KOPT-K1 (cell line): Measurements from ENCODE around the gene EMD.

Source experiments
- H3K27ac ChIP-seq: fragments of 200-600 bp; sonication (generic); 2 replicates; pipeline ENCODE4 v1.5.1; 2016; ENCODE audit warnings: antibody characterized with exemption, mild to moderate bottlenecking, low read depth, low read length; ENCODE audit not compliant: poor library complexity, severe bottlenecking
- H3K36me3 ChIP-seq: fragments of 200-600 bp; sonication (generic); 2 replicates; pipeline ENCODE4 v1.5.1; 2017; ENCODE audit warnings: antibody characterized with exemption, mild to moderate bottlenecking, low read length, moderate library complexity; ENCODE audit not compliant: insufficient read depth
- H3K9me3 ChIP-seq: fragments of 200-600 bp; sonication (generic); 2 replicates; pipeline ENCODE4 v1.5.1; 2017; ENCODE audit warnings: antibody characterized with exemption, low read length, mild to moderate bottlenecking; ENCODE audit not compliant: insufficient read depth, poor library complexity, severe bottlenecking

The EMD gene

DNA sequence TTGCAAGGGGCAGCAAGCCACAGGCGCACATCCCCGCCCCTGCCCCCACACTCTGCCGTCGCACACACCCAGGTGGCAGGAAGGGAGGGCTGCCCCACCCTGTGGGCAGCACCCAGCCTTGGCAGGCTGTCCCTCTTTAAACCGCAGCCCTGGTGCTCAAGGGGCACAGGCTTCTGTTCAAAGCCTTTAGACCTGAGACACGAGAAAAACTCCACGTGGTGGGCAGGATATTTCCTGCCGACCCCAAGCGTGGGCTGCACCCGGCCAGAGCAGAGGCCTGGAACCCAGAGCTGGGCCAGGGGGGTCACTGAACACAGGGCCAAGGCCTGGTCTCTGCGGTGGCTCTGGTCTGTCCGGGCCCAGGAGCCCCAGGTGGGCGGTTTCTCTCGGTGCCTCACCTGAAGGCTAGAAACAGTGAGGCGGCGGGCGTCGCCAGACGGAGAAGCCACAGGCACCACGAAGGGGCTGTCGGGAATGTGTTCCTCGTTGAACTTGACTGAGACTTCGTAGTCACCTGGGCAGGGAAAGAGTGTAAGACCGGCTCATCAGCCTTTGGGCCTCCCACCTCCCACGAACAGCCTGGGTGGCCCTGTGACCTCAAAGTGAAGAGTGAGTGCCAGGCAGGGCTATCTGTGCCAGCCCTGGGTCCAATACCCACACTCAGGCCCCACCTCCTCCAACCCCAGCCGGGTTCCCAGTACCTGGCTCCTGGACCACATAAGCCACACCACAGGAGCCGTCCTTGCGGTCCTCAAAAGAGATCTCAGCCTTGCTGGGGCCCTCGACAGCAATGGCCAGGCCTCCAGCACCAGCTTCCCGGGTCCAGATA is 27.7 kb upstream of the EMD start:
- Histone ChIP-seq H3K9me3 (no peaks in the 10 kb centered on the region), H3K36me3 (peaks cover 81% of the 10 kb centered on the region), H3K27ac (no peak overlapping the region)

DNA sequence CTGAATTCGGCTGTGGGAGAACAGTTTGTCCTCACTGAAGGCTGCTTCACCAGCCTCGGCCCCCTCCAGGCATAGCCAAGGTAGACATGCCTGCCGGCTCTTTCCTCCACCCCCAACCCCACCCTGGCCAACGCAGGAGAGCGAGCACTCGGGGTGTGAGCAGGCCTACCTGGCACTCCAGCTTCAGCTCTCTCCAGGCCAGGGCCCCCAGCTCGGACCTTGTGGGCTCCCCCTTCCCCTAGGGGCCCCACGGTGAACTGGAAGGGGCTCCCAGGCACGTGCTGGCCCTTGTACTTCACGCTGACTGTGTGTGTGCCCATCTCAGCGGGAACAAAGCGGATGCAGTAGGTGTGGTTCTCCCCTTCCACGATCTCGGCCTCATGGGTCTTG is 27.1 kb upstream of the EMD start:
- Histone ChIP-seq H3K9me3 (no peaks in the 10 kb centered on the region), H3K27ac (no peak overlapping the region), H3K36me3 (peaks cover 86% of the 10 kb centered on the region)

DNA sequence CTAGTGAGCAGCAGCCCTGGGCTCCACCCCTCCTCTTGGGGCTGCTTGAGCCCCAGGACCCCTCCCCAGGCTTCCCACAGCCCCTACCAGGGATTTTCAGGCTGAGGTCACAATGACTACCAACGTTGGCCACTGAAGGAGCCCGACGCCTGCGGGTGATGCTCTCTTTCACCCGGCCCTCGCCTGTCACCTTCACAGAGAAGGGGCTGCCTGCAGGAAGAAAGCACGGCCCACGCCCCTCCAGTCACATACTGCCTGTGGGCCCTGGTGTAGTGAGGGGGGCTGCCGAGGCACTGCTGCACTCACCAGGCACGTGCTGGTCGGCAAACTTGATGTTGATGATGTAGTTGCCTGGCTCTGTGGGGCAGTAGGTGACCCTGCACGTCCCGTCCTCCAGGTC is 26.6 kb upstream of the EMD start:
- H3K36me3 ChIP-seq: peaks cover 91% of the 10 kb centered on the region
- H3K27ac ChIP-seq: no peak overlapping the region
- H3K9me3 ChIP-seq: no peaks in the 10 kb centered on the region

DNA sequence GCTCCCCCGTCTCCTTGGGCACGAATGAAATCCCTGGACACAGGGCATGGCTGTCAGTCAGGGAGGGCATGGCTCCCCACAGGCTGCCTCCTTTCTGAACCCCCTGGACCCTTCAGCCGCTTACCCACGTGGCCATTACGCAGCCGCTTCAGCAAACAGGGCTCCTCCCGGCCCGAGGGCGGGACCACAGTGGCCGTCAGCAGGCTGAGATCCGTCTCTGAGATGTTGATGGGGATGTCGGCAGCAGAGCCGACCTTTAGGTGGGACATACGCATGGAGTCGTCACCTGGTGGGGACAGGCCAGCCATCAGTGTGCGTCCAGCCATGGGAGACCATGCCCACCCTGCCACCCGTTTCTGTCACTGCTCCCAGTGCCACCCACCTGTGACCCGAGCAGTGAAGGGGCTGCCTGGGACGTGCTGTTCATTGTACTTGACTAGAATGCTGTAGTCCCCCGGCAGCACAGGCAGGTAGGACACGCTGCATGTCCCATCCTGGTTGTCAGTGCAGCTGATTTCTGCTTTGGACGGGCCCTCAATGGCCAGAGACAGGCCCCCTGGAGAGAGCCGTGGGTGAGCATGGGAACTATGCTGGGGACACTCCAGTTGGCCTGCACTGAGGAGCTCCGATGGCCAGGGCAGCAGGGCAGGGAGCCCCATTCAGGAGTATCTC is 25.8 kb upstream of the EMD start:
- Histone ChIP-seq H3K36me3 (peaks cover 96% of the 10 kb centered on the region), H3K9me3 (no peaks in the 10 kb centered on the region), H3K27ac (no peak overlapping the region)

DNA sequence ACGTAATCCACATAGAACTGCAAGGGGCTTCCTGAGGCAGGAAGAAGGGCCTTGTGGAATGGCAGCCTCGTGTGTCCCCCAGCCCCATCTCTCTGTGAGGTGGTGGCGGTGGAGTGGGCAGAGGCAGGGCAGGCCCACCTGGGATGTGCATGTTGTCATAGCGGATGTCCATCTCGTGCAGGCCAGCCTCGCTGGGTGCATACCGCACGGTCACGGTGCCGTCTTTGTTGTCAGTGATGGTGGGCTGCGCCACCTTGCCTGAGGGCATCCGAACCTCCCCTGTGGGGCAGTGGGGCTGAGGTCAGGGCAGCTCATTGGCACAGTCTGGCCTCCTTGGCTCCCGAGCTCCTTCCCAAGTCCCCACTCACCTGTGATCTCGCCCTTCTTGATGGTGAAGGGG is 25.1 kb upstream of the EMD start:
- H3K9me3 ChIP-seq: no peaks in the 10 kb centered on the region
- peaks cover 96% of the 10 kb centered on the region for H3K36me3 ChIP-seq
- H3K27ac ChIP-seq: no peak overlapping the region

DNA sequence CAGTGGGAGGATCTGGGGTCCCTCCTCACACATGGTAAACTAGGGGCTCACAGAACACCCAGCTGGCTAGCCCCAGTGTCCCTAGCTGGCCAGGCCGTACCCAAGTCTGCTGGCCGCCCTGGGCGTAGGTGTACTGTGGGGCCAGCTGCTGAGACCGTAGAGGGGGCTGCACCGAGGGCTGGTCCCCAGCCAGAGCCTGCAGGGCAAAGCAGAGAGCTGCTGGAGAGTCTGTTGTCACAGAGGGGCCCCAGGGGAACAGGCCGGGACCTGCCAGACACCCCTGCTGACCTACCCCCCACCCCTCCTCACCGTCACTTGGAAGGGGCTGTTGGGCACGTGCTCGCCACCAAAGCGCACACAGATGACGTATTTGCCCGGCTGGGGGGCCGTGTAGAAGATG is 24.6 kb upstream of the EMD start:
- Histone ChIP-seq H3K36me3 (peaks cover 96% of the 10 kb centered on the region), H3K9me3 (no peaks in the 10 kb centered on the region)

DNA sequence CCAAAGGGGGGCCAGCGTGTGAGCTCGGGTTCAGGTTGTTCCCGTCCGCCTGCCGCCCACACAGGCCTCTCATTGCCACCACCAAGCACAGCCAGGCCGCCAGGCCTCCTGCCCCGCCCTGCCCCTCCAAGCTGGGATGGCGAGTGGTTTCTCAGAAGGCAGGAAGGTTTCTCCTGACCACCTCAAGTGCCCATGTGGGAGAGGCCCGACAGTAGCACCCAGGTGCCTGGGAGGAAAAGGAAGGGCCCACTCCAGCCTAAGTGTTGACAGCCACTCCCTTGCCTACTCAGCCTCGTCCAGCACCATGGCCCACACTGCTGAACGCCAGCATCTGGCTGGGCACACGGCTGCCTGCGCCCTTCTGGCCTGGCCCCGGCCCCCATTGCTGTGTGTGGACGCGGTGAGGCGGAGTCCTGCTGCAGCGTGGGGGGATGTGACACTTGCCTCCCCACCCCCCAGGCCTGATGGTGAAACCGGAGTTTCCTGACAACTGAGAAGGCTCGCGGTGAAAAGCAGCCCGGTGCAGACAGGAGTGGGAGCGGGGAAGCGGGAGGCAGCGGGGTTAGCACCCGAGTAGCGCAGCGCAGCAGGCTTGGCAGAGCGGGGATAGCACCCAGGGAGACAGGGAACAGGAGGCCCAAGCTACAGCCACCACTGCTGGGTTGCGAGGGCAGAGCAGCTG is 23.9 kb upstream of the EMD start:
- Histone ChIP-seq H3K36me3 (peaks cover 96% of the 10 kb centered on the region), H3K9me3 (no peaks in the 10 kb centered on the region), H3K27ac (no peak overlapping the region)

More for the DNA sequence above, 24.6 kb upstream of the EMD start:
- no peak overlapping the region for H3K27ac ChIP-seq

DNA sequence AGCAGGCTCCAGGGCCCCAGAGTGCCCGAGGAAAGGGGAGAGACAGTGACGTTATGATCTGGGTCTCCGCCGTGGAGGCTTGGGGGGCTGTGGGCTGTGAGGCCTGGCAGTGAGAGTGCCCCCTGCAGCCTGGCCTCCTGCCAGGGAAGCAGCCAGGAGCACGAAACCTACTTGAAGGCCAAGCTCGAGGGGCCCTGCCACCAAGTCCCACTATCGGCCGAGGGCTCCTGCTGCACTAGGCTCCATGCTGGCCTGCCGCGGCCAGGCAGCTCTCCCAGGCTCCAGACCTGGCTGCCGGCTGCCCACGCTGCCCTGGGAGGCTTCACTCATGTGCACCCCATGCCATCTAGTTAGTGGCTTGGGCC is 23.3 kb upstream of the EMD start:
- Histone ChIP-seq H3K9me3 (no peaks in the 10 kb centered on the region), H3K36me3 (peaks cover 96% of the 10 kb centered on the region), H3K27ac (no peak overlapping the region)

DNA sequence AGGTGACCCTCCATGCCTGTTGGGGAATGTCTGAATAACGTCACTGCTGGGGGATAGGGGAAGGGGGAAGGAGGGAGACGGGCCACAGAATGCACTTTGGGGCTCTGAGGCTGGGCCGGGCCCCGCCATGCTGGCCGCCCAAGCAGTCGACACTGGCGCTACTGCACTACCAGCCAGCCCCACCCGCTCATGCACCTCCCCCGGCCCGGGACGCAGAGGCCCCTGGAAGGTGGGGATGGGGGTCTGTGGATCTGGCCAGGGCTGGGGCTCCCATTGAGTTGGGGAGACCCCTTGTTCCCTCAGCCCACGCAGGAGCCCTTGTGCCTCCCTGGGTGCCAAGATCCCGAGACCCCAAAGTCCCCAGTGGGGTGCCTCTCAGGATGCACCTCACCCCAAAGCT is 22.5 kb upstream of the EMD start:
- peaks cover 94% of the 10 kb centered on the region for H3K36me3 ChIP-seq

DNA sequence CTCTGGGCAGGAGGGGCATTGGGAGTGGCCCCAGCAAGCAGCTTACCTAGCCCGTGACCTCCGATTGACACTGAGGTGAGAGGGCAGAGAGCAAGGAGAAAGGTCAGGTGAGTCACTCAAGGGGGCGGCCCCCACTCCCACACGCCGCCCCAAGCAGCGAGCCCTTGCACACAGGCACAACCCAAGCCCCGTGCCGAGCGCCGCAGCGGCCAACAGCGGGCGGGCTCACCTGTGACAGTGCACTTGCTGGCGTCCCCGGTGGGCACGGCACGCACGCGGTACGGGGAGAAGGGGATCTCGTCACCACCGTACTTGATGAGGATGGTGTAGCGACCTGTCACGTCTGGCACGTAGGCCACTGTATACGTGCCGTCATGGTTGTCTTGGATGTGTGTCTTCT is 21.9 kb upstream of the EMD start:
- H3K27ac ChIP-seq: no peak overlapping the region
- peaks cover 94% of the 10 kb centered on the region for H3K36me3 ChIP-seq
- H3K9me3 ChIP-seq: no peaks in the 10 kb centered on the region

More for the DNA sequence above, 22.5 kb upstream of the EMD start:
- no peak overlapping the region for H3K27ac ChIP-seq
- H3K9me3 ChIP-seq: no peaks in the 10 kb centered on the region

DNA sequence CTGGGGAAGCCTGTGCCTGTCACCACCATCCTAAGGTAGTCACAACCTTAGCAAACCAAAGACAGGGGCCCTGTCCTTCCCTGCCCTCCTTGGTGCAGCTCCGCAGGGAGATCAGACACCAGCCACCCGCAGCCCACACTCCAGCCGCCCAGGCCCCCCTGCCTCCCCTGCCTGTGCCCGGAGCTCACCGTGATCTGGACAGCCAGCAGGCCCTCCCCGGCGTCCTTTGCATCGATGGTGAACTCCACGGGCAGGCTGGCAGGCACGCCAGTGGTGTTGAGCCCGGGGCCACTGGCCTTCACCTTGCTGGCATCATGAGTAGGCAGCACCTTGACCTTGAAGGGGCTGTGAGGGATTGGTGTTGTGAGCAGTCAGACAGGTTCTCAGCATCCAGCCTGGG is 21.1 kb upstream of the EMD start:
- peaks cover 94% of the 10 kb centered on the region for H3K36me3 ChIP-seq
- H3K27ac ChIP-seq: no peak overlapping the region
- H3K9me3 ChIP-seq: no peaks in the 10 kb centered on the region

DNA sequence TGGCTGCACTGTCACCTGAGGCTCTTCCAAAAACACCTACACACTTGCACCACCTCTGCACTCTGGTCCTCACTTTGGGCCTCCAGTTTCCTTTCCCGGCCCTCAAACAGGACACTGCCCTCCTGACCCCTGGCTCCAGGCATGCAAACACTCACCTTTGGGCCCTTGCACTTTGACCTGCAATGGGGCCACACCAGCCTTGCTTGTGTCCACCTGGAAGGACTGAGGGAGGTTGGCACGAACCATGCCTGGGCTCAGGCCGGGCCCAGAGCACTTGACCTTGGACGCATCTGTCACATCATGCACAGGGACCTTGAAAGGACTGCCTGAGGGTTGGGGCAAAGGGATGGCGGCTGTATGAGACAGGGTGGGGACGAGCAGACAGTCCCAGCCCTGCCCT is 20.3 kb upstream of the EMD start:
- H3K9me3 ChIP-seq: no peaks in the 10 kb centered on the region
- peaks cover 93% of the 10 kb centered on the region for H3K36me3 ChIP-seq

DNA sequence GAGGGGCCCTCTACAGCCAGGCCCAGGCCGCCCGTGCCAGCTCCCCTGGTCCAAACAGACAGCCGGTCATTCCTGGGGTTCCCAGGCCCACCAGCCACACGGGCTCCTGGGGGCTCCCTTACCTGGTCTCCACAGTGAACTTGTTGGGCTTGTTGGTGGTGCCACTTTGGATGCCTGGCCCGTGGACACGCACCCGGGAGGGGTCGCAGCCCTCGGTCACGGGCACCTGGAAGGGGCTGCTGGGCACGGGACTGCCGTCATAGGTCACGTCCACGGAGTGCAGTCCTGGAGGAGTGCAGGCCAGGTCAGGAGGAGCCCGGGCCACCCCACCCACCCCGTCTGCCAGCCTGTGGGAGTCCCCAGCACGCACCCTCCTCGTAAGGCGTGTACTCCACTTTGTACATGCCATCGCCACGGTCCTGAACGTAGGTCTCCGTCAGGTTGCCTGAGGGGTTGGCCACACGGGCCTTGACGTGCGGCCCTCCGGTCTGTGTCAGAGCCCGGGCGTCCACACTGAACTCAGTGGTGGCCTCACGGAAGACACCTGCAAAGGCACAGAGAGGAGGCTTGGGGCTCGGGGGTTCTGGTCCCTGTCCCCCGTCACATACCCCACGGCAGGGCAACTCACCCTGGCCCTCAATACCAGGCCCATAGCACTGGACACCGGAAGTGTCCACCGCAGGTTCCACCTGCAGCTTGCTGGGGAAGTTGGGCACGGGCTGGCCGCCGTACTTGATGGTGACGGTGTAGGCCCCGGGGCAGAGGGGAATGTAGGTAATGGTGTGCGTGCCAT is 19.5 kb upstream of the EMD start:
- no peak overlapping the region for H3K27ac ChIP-seq
- peaks cover 93% of the 10 kb centered on the region for H3K36me3 ChIP-seq
- H3K9me3 ChIP-seq: no peaks in the 10 kb centered on the region

More for the DNA sequence above, 20.3 kb upstream of the EMD start:
- H3K27ac ChIP-seq: no peak overlapping the region

DNA sequence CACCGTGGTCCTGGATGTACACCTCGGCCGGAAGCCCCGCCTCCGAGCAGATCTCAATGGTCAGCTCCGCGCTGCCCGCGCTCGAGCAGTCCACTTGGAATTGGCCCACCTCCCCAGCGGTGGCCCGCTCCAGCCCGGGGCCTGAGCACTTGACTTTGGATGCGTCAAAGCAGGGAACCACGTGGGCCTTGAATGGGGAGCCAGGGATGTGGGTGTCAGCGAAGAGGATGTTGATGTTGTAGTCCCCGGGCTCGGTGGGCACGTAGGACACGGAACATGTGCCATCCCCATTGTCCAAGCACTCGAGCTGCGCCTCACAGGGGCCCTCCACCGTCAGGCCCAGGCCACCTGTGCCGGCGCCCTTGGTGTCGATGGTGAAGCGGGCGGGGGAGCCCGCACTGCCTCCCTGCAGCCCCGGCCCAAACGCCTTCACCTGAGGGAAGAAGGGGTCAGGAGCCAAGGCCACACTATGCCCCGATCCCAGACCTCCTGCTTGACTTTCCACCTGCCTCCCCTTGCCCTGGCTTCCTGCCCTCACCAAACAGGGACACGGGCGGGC is 18.9 kb upstream of the EMD start:
- no peak overlapping the region for H3K27ac ChIP-seq
- peaks cover 93% of the 10 kb centered on the region for H3K36me3 ChIP-seq
- no peaks in the 10 kb centered on the region for H3K9me3 ChIP-seq
